Cardiac fibroblast (primary cell): ENCODE measurements around the gene RBM20.
"Not testable (repeated sequence)": the region's sequence is repeated elsewhere in the genome, so short reads cannot be mapped to it uniquely, and the experiment has no call there.

Experiments used
- DNase-seq, 2 donors: peaks; one replicate each; pipeline versions ENCODE4 v3.0.0 to v3.0.0-alpha.2; 2010; ENCODE audit warnings: low read depth in 2 of 2
- H3K4me3 ChIP-seq, 2 donors: replicated peaks in 1 of 2; 1 replicate in 1 of 2; 2 replicates in 1 of 2; pipeline ENCODE4 v1.5.1; 2011; ENCODE audit warnings: low read depth in 2 of 2, low read length in 2 of 2, mild to moderate bottlenecking in 2 of 2, moderate library complexity in 1 of 2
- CTCF ChIP-seq: IDR thresholded peaks from one replicate; pipeline ENCODE4 v1.5.1; 2011; ENCODE audit warnings: low read depth, mild to moderate bottlenecking, low read length, inconsistent platforms

RBM20 gene

GRCh38 chr10:110610308-110610774, 33.8 kb upstream of the RBM20 start:
- no peak overlapping the region for H3K4me3 ChIP-seq
- DNase-seq, result peak; percentile 62 to 65
- TF ChIP-seq CTCF, result peak; percentile 81

- H3K4me3 ChIP-seq, DNase-seq: not testable (repeated sequence)
Observed at GRCh38 chr10:110610781-110611180, 33.4 kb upstream of the RBM20 start.

GRCh38 chr10:110612087-110612486, 32.0 kb upstream of the RBM20 start:
- TF ChIP-seq CTCF, result no peak
- DNase-seq, result no peak
- H3K4me3 ChIP-seq, result no peak overlapping the region

GRCh38 chr10:110612629-110613028, 31.5 kb upstream of the RBM20 start:
- H3K4me3 ChIP-seq, result no peak overlapping the region
- TF ChIP-seq CTCF, result no peak
- DNase-seq, result no peak

- no peak overlapping the region for H3K4me3 ChIP-seq
- TF ChIP-seq CTCF, result no peak
- DNase-seq, result no peak
Observed at GRCh38 chr10:110613341-110613995, 30.7 kb upstream of the RBM20 start.

- TF ChIP-seq CTCF, result no peak
- no peak for DNase-seq
Observed at GRCh38 chr10:110613996-110614495, 30.1 kb upstream of the RBM20 start.

GRCh38 chr10:110615057-110615747, 28.9 kb upstream of the RBM20 start:
- H3K4me3 ChIP-seq, result no peak overlapping the region
- DNase-seq, result no peak
- TF ChIP-seq CTCF, result no peak

More at GRCh38 chr10:110613996-110614495, 30.1 kb upstream of the RBM20 start:
- H3K4me3 ChIP-seq, result no peak overlapping the region
